SK-N-SH treated with all-trans-retinoic acid at 6 μM for 48 hours (cell line): ENCODE results near the gene SCYGR2.

Source experiments
- ATAC-seq: fragments of 200-7000 bp; cut with Tn5 transposase; 3 replicates; pipeline ENCODE4 v1.9.1; 2020; ENCODE audit warnings: mild to moderate bottlenecking, moderate library complexity
- ARNTL ChIP-seq: fragments of 450-650 bp; formaldehyde crosslinking; IDR thresholded peaks from 2 replicates; pipeline ENCODE4 v1.5.0; 2020; ENCODE audit warnings: low read depth, mild to moderate bottlenecking, moderate library complexity, borderline replicate concordance
- CSDC2 ChIP-seq: fragments of 250-450 bp; sonication (Bioruptor Pico); IDR thresholded peaks from 2 replicates; pipeline ENCODE4 v1.5.0; 2020; ENCODE audit warnings: mild to moderate bottlenecking, moderate library complexity
- ISL1 ChIP-seq: fragments of 250-450 bp; sonication (Bioruptor Pico); IDR thresholded peaks from 2 replicates; pipeline ENCODE4 v2.1.2; 2022; ENCODE audit warnings: mild to moderate bottlenecking, moderate library complexity
- PPARA ChIP-seq: fragments of 250-450 bp; sonication (Bioruptor Pico); IDR thresholded peaks from 2 replicates; pipeline ENCODE4 v1.5.0; 2020; ENCODE audit warnings: mild to moderate bottlenecking, borderline replicate concordance
- TCF4 ChIP-seq: fragments of 250-450 bp; sonication (Bioruptor Pico); IDR thresholded peaks from 2 replicates; pipeline ENCODE4 v1.8.0; 2021; ENCODE audit warnings: mild to moderate bottlenecking, moderate library complexity, borderline replicate concordance
- ZC3H10 ChIP-seq: fragments of 250-450 bp; sonication (Bioruptor Pico); IDR thresholded peaks from 2 replicates; pipeline ENCODE4 v1.5.1; 2021; ENCODE audit warnings: mild to moderate bottlenecking, moderate library complexity
- ZNF565 ChIP-seq: fragments of 450-650 bp; formaldehyde crosslinking; conservative IDR thresholded peaks from 2 replicates; pipeline ENCODE4 v1.5.0; 2020; ENCODE audit warnings: low read depth, mild to moderate bottlenecking, moderate library complexity
- ZNF70 ChIP-seq: fragments of 450-650 bp; formaldehyde crosslinking; IDR thresholded peaks from 2 replicates; pipeline ENCODE4 v1.5.0; 2020; ENCODE audit warnings: mild to moderate bottlenecking, moderate library complexity
- ZNF8 ChIP-seq: fragments of 450-650 bp; formaldehyde crosslinking; IDR thresholded peaks from 2 replicates; pipeline ENCODE4 v1.5.0; 2020; ENCODE audit warnings: mild to moderate bottlenecking, moderate library complexity
- TF ChIP-seq, protein P1 (sequence below): fragments of 250-450 bp; sonication (Bioruptor Pico); IDR thresholded peaks from 2 replicates; pipeline ENCODE4 v1.5.1; 2021; ENCODE audit warnings: mild to moderate bottlenecking, moderate library complexity
- TF ChIP-seq, protein P2 (sequence below): fragments of 250-450 bp; sonication (Bioruptor Pico); IDR thresholded peaks from 2 replicates; pipeline ENCODE4 v1.8.0; 2021; ENCODE audit warnings: low read depth, mild to moderate bottlenecking, moderate library complexity, borderline replicate concordance

SCYGR2 gene

DNA sequence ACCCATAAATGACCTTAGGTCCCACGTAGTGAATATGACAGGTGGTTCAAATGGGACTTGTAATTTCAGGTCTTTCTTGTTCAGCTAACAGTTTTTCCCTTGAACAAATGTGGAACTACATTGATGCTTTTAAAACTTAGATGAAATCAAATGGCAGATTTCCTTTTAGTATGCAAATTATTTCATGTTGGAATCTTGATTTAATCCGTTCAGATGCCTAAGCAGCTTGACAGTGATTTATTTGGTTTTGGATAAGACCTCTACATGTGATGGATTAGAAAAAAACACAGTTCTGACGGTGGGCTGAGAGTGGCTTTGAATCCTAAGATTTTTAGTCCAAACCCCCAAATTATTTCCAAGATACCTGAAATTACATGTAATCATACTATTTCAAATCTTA lies 35.5 kb downstream of the SCYGR2 start:
- ATAC-seq, result no peak
- TF ChIP-seq, protein P1, sequence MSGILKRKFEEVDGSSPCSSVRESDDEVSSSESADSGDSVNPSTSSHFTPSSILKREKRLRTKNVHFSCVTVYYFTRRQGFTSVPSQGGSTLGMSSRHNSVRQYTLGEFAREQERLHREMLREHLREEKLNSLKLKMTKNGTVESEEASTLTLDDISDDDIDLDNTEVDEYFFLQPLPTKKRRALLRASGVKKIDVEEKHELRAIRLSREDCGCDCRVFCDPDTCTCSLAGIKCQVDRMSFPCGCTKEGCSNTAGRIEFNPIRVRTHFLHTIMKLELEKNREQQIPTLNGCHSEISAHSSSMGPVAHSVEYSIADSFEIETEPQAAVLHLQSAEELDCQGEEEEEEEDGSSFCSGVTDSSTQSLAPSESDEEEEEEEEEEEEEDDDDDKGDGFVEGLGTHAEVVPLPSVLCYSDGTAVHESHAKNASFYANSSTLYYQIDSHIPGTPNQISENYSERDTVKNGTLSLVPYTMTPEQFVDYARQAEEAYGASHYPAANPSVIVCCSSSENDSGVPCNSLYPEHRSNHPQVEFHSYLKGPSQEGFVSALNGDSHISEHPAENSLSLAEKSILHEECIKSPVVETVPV, result no peak
- TF ChIP-seq ZNF565 (CRISPR knock-in tag) (no peak), TCF4 (CRISPR knock-in tag) (no peak), ZC3H10 (CRISPR knock-in tag) (no peak), ISL1 (CRISPR knock-in tag) (no peak), ZNF70 (CRISPR knock-in tag) (no peak)
- TF ChIP-seq, protein P2, sequence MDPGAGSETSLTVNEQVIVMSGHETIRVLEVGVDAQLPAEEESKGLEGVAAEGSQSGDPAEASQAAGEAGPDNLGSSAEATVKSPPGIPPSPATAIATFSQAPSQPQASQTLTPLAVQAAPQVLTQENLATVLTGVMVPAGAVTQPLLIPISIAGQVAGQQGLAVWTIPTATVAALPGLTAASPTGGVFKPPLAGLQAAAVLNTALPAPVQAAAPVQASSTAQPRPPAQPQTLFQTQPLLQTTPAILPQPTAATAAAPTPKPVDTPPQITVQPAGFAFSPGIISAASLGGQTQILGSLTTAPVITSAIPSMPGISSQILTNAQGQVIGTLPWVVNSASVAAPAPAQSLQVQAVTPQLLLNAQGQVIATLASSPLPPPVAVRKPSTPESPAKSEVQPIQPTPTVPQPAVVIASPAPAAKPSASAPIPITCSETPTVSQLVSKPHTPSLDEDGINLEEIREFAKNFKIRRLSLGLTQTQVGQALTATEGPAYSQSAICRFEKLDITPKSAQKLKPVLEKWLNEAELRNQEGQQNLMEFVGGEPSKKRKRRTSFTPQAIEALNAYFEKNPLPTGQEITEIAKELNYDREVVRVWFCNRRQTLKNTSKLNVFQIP (CRISPR knock-in tag), result no peak

DNA sequence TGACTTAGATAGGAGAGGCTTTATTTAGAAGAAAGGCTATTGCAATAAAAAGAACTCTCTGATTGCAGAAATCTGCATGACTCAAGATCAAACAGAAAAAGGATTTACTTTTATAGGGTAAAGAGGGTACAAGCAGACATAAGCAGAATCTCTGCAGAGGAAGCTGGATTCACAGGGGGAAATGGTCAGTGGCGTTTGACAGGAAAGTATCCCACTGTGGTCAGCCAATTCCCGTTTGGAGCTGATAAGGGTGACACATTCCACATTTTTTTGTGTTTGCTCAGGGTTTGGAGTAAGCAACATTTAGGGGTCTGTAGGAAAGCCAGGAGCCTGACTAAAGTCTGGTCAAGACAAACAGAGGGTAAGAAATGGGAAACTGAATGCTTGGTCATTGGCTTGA lies 44.0 kb downstream of the SCYGR2 start:
- ATAC-seq, result no peak
- TF ChIP-seq ZNF8 (CRISPR knock-in tag), result no peak
- TF ChIP-seq CSDC2 (CRISPR knock-in tag), result no peak
- no peak for TF ChIP-seq PPARA (CRISPR knock-in tag)

DNA sequence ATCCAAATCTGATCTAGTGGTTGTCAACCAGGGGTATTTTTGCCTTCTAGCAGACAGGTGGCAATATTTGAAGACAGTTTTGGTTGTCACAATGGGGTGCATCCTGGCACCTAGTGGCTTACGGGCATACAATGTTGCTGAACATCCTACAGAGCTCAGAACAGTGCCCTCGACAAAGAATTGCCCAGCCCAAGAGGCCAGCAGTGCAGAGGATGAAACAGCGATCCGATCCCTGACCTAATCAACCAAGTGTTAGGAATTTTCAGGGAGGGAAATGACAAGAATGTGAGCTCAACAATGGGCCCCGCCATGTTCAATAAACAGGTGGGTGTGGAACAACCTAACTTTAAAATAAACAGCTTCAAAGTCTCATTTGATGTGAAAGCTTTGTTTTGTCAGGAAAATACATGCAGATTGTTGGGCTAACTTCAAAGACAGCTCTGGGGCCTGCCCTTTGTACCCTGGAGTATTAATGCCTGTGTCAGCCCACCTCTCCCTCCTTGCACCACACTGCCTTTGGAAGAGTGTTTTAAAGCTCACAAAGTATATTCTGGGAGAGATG lies 45.4 kb downstream of the SCYGR2 start:
- no peak for ATAC-seq
- no peak for TF ChIP-seq ARNTL (CRISPR knock-in tag)
